HEK293T (cell line): Measurements from ENCODE around the gene TNIK.

ENCODE experiments used
- ARNT ChIP-seq: fragments of 450-650 bp; IDR thresholded peaks from 2 replicates; pipeline ENCODE4 v1.6.1; 2017; ENCODE audit warnings: mild to moderate bottlenecking
- BHLHE40 ChIP-seq: fragments of 450-650 bp; IDR thresholded peaks from 2 replicates; pipeline ENCODE4 v1.6.1; 2016; ENCODE audit warnings: mild to moderate bottlenecking, moderate library complexity, borderline replicate concordance
- CTBP1 ChIP-seq: fragments of 450-650 bp; IDR thresholded peaks from 2 replicates; pipeline ENCODE4 v1.6.1; 2016; ENCODE audit warnings: borderline replicate concordance
- FOXA1 ChIP-seq: fragments of 450-650 bp; IDR thresholded peaks from 2 replicates; pipeline ENCODE4 v1.6.1; 2016; ENCODE audit warnings: mild to moderate bottlenecking
- FOXK2 ChIP-seq: fragments of 450-650 bp; IDR thresholded peaks from 2 replicates; pipeline ENCODE4 v1.6.1; 2016; ENCODE audit warnings: mild to moderate bottlenecking
- NFRKB ChIP-seq: fragments of 450-650 bp; IDR thresholded peaks from 2 replicates; pipeline ENCODE4 v1.6.1; 2016; ENCODE audit warnings: mild to moderate bottlenecking, moderate library complexity
- SP1 ChIP-seq: fragments of 450-650 bp; IDR thresholded peaks from 2 replicates; pipeline ENCODE4 v1.6.1; 2017
- SUZ12 ChIP-seq: fragments of 450-650 bp; IDR thresholded peaks from 2 replicates; pipeline ENCODE4 v1.6.1; 2016; ENCODE audit warnings: mild to moderate bottlenecking
- TARDBP ChIP-seq: fragments of 450-650 bp; IDR thresholded peaks from 2 replicates; pipeline ENCODE4 v1.6.1; 2016
- ZNF384 ChIP-seq: fragments of 450-650 bp; IDR thresholded peaks from 2 replicates; pipeline ENCODE4 v1.6.1; 2016

- TF ChIP-seq CTBP1 = no peak
- no peak for TF ChIP-seq FOXK2
- no peak for TF ChIP-seq SP1
- TF ChIP-seq ARNT = no peak
- TF ChIP-seq TARDBP = no peak
- TF ChIP-seq SUZ12 = no peak
- TF ChIP-seq BHLHE40 = no peak
- no peak for TF ChIP-seq NFRKB
- TF ChIP-seq ZNF384 = no peak
- no peak for TF ChIP-seq FOXA1
Measured at GRCh38 chr3:171365489-171365888, 94.7 kb downstream of the TNIK start.
